ENCODE data around the gene CCDC169. TPM values are rescaled to one million over a fixed set of nuclear protein-coding genes. Genes with fewer than 3 reads are reported as not detected.

The CCDC169 gene
- total RNA-seq, 1 donor, result 4.3 TPM

DNA sequence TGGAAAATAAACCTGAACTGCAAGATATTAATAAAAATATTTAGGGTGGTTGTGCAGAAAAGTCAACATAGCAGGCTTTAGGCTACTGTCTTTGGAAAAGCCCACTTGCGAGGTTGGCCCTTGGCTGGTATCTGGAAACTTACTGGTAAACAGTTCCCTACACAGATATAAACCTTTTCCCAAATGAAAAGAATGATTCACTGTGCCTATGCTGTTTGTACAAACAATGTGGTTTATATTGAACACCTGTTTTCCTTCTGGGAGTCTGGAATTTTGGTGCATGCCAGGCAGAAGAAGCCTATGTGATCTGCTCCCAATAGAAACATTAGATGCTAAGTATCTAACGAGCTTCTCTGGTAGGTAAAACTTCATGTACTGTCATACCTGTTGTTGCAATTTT is 53.5 kb downstream of the CCDC169 start:
- no peak for DNase-seq (ENCODE audit: low read depth)
- H3K4me3 ChIP-seq (ENCODE audit: low read depth, low read length), result no peak overlapping the region
- TF ChIP-seq, protein P1, sequence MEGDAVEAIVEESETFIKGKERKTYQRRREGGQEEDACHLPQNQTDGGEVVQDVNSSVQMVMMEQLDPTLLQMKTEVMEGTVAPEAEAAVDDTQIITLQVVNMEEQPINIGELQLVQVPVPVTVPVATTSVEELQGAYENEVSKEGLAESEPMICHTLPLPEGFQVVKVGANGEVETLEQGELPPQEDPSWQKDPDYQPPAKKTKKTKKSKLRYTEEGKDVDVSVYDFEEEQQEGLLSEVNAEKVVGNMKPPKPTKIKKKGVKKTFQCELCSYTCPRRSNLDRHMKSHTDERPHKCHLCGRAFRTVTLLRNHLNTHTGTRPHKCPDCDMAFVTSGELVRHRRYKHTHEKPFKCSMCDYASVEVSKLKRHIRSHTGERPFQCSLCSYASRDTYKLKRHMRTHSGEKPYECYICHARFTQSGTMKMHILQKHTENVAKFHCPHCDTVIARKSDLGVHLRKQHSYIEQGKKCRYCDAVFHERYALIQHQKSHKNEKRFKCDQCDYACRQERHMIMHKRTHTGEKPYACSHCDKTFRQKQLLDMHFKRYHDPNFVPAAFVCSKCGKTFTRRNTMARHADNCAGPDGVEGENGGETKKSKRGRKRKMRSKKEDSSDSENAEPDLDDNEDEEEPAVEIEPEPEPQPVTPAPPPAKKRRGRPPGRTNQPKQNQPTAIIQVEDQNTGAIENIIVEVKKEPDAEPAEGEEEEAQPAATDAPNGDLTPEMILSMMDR (IDR thresholded peaks at IDR 0.05; ENCODE audit: insufficient read depth, low read depth, low read length), result no peak

DNA sequence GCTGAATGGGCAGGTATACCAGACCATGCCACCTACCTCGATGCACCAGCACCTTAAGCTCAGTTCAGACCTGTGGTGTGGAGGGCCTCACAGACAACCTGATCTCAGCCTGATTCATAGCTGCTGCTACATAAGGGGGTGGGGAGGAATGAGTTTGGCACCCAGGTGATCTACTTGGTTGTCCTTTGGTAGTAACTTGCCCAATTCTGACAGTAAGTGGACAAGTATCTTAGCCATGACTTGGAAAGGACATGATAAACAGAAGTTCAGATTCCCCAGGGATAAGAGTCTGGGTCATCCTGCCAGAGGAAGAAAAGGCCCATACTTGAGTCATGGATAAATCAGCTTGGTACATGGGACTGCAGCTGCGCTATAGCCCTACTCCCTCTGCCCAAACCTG is 54.9 kb downstream of the CCDC169 start:
- H3K4me3 ChIP-seq (ENCODE audit: low read depth, low read length), result no peak overlapping the region
- TF ChIP-seq, protein P1 (IDR thresholded peaks at IDR 0.05; ENCODE audit: insufficient read depth, low read depth, low read length), result no peak
- DNase-seq (ENCODE audit: low read depth), result no peak

DNA sequence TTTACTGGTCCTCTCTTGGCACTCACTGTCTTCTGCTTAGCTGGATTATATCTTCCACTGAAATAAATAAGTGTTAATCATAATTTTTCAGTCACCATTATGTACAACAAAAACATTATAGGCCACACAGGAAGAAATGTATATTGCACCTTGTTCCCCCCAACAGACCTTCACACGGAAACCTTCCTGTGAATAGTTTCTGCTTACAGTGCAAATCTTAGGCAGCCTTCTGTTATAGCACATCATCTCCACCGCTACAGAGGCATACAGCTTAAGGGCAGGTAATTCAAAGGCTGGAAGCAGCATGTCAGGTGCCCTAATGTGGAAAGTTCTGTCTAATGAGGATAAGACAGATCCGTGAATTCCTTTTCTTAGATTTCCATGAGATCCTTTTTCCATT is 66.4 kb downstream of the CCDC169 start:
- H3K4me3 ChIP-seq (ENCODE audit: low read depth, low read length), result no peak overlapping the region
- TF ChIP-seq, protein P1 (IDR thresholded peaks at IDR 0.05; ENCODE audit: insufficient read depth, low read depth, low read length), result no peak
- DNase-seq (ENCODE audit: low read depth), result no peak

DNA sequence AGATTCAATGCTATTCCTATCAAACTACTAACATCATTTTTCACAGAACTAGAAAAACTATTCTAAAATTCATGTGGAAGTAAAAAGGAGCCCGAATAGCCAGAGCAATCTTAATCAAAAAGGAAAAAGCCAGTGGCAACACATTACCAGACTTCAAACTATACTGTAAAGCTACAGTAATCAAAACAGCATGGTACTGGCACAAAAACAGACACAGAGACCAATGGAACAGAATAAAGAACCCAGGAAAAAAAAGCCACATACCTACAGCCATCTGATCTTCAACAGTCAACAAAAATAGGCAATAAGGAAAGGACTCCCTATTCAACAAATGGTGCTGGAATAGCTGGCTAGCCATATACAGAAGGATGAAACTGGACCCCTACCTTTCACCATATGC is 72.9 kb downstream of the CCDC169 start:
- H3K4me3 ChIP-seq (ENCODE audit: low read depth, low read length), result no peak overlapping the region
- TF ChIP-seq, protein P1 (IDR thresholded peaks at IDR 0.05; ENCODE audit: insufficient read depth, low read depth, low read length), result no peak

DNA sequence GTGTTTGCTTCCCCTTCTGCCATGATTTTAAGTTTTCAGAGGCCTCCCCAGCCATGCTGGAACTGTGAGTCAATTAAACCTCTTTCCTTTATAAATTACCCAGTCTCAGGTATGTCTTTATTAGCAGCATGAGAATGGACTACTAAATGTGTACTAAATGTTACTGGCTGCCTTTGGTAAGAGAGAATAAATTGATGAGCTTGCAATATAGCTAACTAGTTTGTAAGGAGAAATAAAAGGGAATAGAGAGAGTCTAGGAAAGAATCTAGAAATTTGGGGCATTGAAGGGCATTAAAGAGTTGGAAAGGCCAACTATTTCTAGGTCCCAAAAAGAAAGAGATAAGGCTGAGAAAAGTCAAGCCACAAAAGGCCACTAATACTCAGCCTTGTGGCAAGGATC is 77.7 kb downstream of the CCDC169 start:
- H3K4me3 ChIP-seq (ENCODE audit: low read depth, low read length), result no peak overlapping the region
- TF ChIP-seq, protein P1 (IDR thresholded peaks at IDR 0.05; ENCODE audit: insufficient read depth, low read depth, low read length), result no peak
- no peak for DNase-seq (ENCODE audit: low read depth)

More for the DNA sequence above, 72.9 kb downstream of the CCDC169 start:
- DNase-seq (ENCODE audit: low read depth), result no peak

DNA sequence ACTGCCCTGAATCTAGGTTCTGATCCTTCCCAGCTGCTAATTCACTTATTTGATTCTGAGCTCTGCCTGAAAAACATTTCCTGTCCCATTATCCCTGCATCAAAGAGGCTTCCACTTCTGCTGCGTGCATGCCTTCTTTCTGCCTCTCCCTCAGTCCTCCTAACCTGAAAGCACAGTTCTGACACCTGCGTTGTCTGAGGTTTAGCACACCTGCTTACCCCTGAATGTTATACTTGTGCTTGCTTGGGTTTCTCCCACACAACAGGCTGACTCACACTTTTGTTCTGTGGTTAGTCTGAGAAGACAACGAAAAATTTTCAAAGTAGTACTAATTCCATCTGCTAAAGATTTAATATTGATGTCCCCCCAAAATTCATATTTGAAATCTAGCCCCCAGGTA is 80.2 kb downstream of the CCDC169 start:
- DNase-seq (ENCODE audit: low read depth), result no peak

More for the DNA sequence above, 80.2 kb downstream of the CCDC169 start:
- H3K4me3 ChIP-seq (ENCODE audit: low read depth, low read length), result no peak overlapping the region
- TF ChIP-seq, protein P1 (IDR thresholded peaks at IDR 0.05; ENCODE audit: insufficient read depth, low read depth, low read length), result no peak
